ENCODE measurements around the gene CCR3. TPM values are rescaled to one million over a fixed set of nuclear protein-coding genes. Genes with fewer than 3 reads are reported as not detected.

The CCR3 gene
- total RNA-seq, 2 donors from 2014 or later, result not detected

DNA sequence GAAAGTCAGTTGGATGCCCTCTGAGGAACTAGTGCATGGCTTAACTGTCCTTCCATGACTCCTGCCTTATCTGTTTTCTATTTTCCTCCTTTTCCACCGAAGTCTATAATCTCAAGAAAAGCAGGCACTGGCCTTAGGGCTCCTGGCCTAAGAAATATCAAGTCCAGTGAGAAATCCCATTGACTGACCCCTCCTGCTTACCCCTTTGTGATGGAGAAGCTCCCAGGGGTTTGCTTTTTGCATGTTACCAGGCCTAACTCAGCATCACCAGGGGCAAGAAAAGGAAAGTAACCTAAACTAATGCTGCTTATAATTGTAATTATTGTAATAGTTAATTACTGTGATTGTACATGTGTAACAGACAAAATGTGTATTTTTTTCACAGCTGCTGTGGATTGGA is 21.7 kb downstream of the CCR3 start:
- Mint-ChIP-seq H3K27me3 (ENCODE audit: insufficient read depth) (peaks cover 4% of the 10 kb centered on the region), H3K4me1 (no peaks in the 10 kb centered on the region), H3K4me3 (no peak overlapping the region), H3K36me3 (ENCODE audit: low read depth) (no peaks in the 10 kb centered on the region), H3K27ac (no peak overlapping the region), H3K9me3 (peaks cover 9% of the 10 kb centered on the region)
- Histone ChIP-seq H3K9me3 (ENCODE audit: control insufficient read depth, low read length) (no peaks in the 10 kb centered on the region), H3K4me3 (ENCODE audit: low read length) (no peak overlapping the region), H3K27me3 (ENCODE audit: control insufficient read depth, insufficient read depth, low read length, poor library complexity, severe bottlenecking) (no peaks in the 10 kb centered on the region), H3K27ac (ENCODE audit: low read depth, low read length) (no peak overlapping the region), H3K9ac (ENCODE audit: extremely low read depth, low read length, poor library complexity, severe bottlenecking) (no peak overlapping the region), H3K36me3 (ENCODE audit: control insufficient read depth, insufficient read depth, low read length) (no peaks in the 10 kb centered on the region), H3K4me1 (ENCODE audit: control insufficient read depth, insufficient read depth, low read length) (no peaks in the 10 kb centered on the region)
- 55 to 80% methylated on average over 1 of the region's 1 CpG for WGBS, 2 experiments (ENCODE audit: insufficient coverage in 1 of 2, insufficient read length in 1 of 2)
- no peak for DNase-seq
- TF ChIP-seq, protein P1, sequence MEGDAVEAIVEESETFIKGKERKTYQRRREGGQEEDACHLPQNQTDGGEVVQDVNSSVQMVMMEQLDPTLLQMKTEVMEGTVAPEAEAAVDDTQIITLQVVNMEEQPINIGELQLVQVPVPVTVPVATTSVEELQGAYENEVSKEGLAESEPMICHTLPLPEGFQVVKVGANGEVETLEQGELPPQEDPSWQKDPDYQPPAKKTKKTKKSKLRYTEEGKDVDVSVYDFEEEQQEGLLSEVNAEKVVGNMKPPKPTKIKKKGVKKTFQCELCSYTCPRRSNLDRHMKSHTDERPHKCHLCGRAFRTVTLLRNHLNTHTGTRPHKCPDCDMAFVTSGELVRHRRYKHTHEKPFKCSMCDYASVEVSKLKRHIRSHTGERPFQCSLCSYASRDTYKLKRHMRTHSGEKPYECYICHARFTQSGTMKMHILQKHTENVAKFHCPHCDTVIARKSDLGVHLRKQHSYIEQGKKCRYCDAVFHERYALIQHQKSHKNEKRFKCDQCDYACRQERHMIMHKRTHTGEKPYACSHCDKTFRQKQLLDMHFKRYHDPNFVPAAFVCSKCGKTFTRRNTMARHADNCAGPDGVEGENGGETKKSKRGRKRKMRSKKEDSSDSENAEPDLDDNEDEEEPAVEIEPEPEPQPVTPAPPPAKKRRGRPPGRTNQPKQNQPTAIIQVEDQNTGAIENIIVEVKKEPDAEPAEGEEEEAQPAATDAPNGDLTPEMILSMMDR (conservative IDR thresholded peaks at IDR 0.05), result no peak

DNA sequence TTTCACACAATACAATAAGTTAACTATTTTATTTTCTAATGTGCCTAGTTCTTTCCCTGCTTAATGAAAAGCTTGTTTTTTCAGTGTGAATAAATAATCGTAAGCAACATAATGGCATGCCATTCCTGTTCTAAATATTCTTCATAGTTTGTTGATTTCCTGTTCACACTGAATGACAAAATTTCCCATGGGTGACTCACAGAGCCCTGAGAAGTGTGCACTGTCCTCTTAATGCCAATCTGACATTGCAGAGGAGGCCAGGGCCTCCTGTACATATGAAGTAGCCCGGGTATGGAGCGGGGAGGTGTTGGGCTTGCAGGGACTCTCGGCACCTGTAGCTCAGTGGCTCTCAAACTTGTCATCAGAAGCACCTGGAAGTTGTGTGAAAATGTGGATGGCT is 24.3 kb downstream of the CCR3 start:
- TF ChIP-seq, protein P1 (conservative IDR thresholded peaks at IDR 0.05), result no peak
- Histone ChIP-seq H3K27ac (ENCODE audit: low read depth, low read length) (no peak overlapping the region), H3K4me1 (ENCODE audit: control insufficient read depth, insufficient read depth, low read length) (no peaks in the 10 kb centered on the region), H3K9me3 (ENCODE audit: control insufficient read depth, low read length) (no peaks in the 10 kb centered on the region), H3K9ac (ENCODE audit: extremely low read depth, low read length, poor library complexity, severe bottlenecking) (no peak overlapping the region), H3K4me3 (ENCODE audit: low read length) (no peak overlapping the region), H3K27me3 (ENCODE audit: control insufficient read depth, insufficient read depth, low read length, poor library complexity, severe bottlenecking) (no peaks in the 10 kb centered on the region), H3K36me3 (ENCODE audit: control insufficient read depth, insufficient read depth, low read length) (no peaks in the 10 kb centered on the region)
- no peaks in the 10 kb centered on the region for H3K4me1 Mint-ChIP-seq
- H3K27me3 Mint-ChIP-seq (ENCODE audit: insufficient read depth), result peaks cover 8% of the 10 kb centered on the region
- WGBS, 2 experiments (ENCODE audit: insufficient coverage in 1 of 2, insufficient read length in 1 of 2), result 98% methylated on average over 4 of the region's 4 CpGs; no CpG with 5 or more reads in 1 of the 2 experiments
- DNase-seq, result no peak
- H3K4me3 Mint-ChIP-seq, result no peak overlapping the region
- H3K36me3 Mint-ChIP-seq (ENCODE audit: low read depth), result no peaks in the 10 kb centered on the region
- H3K9me3 Mint-ChIP-seq, result peaks cover 6% of the 10 kb centered on the region
- no peak overlapping the region for H3K27ac Mint-ChIP-seq

DNA sequence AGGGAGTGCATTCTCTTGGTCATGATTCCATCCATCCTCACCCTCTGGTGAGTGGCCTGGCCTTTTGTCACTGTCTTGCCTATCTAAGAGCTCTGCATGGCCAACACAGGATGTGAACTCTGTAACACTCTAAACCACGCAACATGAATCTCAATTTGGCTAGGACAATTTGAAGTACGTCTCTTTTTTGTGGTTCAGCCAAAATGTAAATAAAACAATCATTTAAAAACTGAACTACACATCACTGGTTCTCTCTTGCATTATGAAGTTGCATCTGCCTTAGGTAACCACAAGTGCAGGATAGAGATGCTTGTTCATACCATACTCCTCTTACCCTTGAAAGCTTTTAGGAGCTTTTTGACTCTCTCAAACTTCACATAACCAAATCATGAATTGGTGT is 27.3 kb downstream of the CCR3 start:
- TF ChIP-seq, protein P1 (conservative IDR thresholded peaks at IDR 0.05), result no peak
- H3K27ac Mint-ChIP-seq, result no peak overlapping the region
- no peak for DNase-seq
- Histone ChIP-seq H3K9me3 (ENCODE audit: control insufficient read depth, low read length) (no peaks in the 10 kb centered on the region), H3K27me3 (ENCODE audit: control insufficient read depth, insufficient read depth, low read length, poor library complexity, severe bottlenecking) (no peaks in the 10 kb centered on the region), H3K4me1 (ENCODE audit: control insufficient read depth, insufficient read depth, low read length) (no peaks in the 10 kb centered on the region), H3K27ac (ENCODE audit: low read depth, low read length) (no peak overlapping the region), H3K4me3 (ENCODE audit: low read length) (no peak overlapping the region), H3K9ac (ENCODE audit: extremely low read depth, low read length, poor library complexity, severe bottlenecking) (no peak overlapping the region), H3K36me3 (ENCODE audit: control insufficient read depth, insufficient read depth, low read length) (no peaks in the 10 kb centered on the region)
- WGBS, 2 experiments (ENCODE audit: insufficient coverage in 1 of 2, insufficient read length in 1 of 2), result 80 to 90% methylated on average over 2 of the region's 2 CpGs
- peaks cover 8% of the 10 kb centered on the region for H3K27me3 Mint-ChIP-seq (ENCODE audit: insufficient read depth)
- H3K36me3 Mint-ChIP-seq (ENCODE audit: low read depth), result no peaks in the 10 kb centered on the region
- no peaks in the 10 kb centered on the region for H3K4me1 Mint-ChIP-seq
- peaks cover 6% of the 10 kb centered on the region for H3K9me3 Mint-ChIP-seq
- H3K4me3 Mint-ChIP-seq, result no peak overlapping the region

Data from endodermal cell (in vitro differentiated cells).